Stimulated activated naive CD8-positive, alpha-beta T cell treated with anti-CD3 and anti-CD28 coated beads, Interleukin-15, amount 100 ng/mL, for 72 hours (primary cell): ENCODE results near the gene MEIG1.
"Not testable (repeated sequence)": the region's sequence is repeated elsewhere in the genome, so short reads cannot be mapped to it uniquely, and the experiment has no call there.

Experiments used
- ATAC-seq: fragments of 150-1000 bp; cut with Tn5 transposase; 2 replicates; pipeline ENCODE4 v1.10.0; 2021; ENCODE audit warnings: mild to moderate bottlenecking, moderate library complexity
- DNase-seq, 2 donors: peaks; one replicate each; pipeline ENCODE4 v3.0.0; 2021 to 2022
- H3K27ac Mint-ChIP-seq, 2 donors: one replicate each; pipeline ENCODE4 v1.8.0; 2022; ENCODE audit warnings: mild to moderate bottlenecking in 2 of 2, mixed read lengths in 2 of 2, moderate library complexity in 2 of 2
- H3K27me3 Mint-ChIP-seq: one replicate; pipeline ENCODE4 v1.8.0; 2022; ENCODE audit warnings: mixed read lengths
- H3K4me1 Mint-ChIP-seq: one replicate; pipeline ENCODE4 v1.8.0; 2022; ENCODE audit warnings: mild to moderate bottlenecking, mixed read lengths
- H3K4me3 Mint-ChIP-seq, 2 donors: one replicate each; pipeline ENCODE4 v1.8.0; 2022; ENCODE audit warnings: mild to moderate bottlenecking in 2 of 2, mixed read lengths in 2 of 2, moderate library complexity in 1 of 2
- H3K9me3 Mint-ChIP-seq, 2 donors: one replicate each; pipeline ENCODE4 v1.8.0; 2022; ENCODE audit warnings: mixed read lengths in 2 of 2

Gene MEIG1

DNA sequence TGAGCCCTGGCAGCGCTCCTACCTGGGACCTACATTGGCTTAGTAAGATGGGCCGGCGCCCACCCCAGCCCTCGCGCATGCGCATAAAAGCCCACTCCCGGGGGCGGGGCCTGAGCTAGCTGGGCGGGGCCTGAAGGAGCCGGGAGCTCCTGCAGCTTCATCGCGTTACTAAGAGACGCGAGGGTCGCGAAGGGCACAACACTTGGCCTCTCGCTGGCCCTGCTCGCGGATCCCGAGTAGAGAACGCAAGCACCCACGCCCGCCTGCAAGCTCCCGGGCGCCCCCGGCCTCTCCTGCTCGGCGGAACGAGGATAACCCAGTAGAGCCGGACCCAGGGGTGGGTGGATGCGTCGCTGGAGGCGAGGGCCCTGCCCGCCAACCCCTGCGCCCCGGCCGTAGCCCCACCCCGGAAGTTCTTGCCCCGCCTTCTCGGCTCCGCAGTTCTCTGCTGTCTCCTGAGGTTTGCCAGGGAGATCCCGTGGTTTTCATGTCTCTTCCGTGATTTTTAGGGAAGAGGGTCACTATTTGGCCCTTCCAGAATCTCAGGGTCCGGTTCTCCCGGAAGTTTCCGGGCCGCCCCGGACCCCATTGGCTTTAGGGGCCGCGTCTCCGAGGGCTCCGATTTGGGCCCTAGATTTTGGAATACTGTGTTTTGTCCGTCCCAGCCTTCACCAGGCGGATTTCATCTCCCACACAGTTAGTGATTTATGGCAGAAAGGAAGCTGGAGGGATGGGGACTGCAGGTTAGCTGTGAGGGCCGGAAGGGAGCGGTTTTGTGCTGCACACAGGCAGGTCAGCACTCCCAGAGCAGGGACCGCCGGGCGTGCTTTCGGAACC, at the start of gene MEIG1:
Gene MEIG1, plus strand, starts transcription at position 168 of the 837 bp plus-strand sequence. CDS start 7,081 bp downstream, outside the sequence.
- no peaks in the 10 kb centered on the region for H3K27me3 Mint-ChIP-seq
- ATAC-seq, result peak; percentile 90
- H3K9me3 Mint-ChIP-seq, result no peaks in the 10 kb centered on the region
- H3K4me3 Mint-ChIP-seq, result peak within 1 kb of the TSS; percentile 97 to 99
- DNase-seq, result peak; percentile 96 to 98
- peaks cover 43% of the 10 kb centered on the region for H3K4me1 Mint-ChIP-seq
- H3K27ac Mint-ChIP-seq, result peak within 1 kb of the TSS; percentile 97 to 99

GRCh38 chr10:14910953-14911352, 48.2 kb upstream of the MEIG1 start:
- Mint-ChIP-seq H3K4me3 (no peak overlapping the region), H3K27ac (no peak overlapping the region), H3K4me1 (peaks cover 18% of the 10 kb centered on the region), H3K27me3 (no peaks in the 10 kb centered on the region), H3K9me3 (peaks cover 0 to 8% of the 10 kb centered on the region in 2 donors)
- DNase-seq, result no peak
- ATAC-seq, result no peak

DNA sequence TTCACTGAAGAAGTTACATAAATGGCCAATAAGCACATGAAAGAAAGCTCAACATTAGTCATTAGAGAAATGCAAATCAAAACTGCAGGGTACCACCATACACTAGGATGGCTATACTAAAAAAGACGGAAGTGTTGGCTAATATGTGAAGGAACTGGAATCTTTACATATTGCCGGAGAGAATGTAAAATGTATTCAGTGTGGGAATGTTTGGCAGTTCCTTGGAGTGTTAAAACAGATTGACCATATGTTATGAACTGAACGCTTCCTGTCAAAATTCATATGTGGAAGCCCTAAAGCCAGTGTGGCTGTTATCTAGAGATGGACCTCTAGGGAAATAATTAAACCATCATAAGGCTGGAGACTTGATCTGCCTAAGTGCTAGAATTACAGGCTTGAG, 47.4 kb upstream of the MEIG1 start:
- no peaks in the 10 kb centered on the region for H3K27me3 Mint-ChIP-seq
- peaks cover 0 to 16% of the 10 kb centered on the region in 2 donors for H3K9me3 Mint-ChIP-seq
- peaks cover 21% of the 10 kb centered on the region for H3K4me1 Mint-ChIP-seq
- no peak overlapping the region for H3K4me3 Mint-ChIP-seq
- no peak overlapping the region for H3K27ac Mint-ChIP-seq
- DNase-seq (no peak), ATAC-seq (no peak)

DNA sequence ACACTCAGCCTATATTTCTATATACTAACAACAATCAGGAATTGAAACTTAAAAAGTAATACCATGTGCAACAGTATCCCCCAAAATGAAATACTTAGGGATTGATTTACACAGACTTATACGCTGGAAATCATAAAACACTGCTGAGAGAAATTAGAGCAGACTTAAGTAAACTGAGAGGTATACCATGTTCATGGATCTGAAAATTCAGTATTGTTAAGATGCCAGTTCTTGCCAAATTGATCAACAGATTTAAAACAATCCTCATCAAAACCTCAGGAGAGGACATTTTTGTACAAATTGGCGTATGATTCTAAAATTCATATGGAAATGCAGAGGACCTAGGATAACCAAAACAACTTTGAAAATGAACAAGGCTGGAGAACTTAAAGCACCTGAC, 42.6 kb upstream of the MEIG1 start:
- Mint-ChIP-seq H3K9me3 (peaks cover 0 to 14% of the 10 kb centered on the region in 2 donors), H3K27ac (no peak overlapping the region), H3K27me3 (no peaks in the 10 kb centered on the region), H3K4me3 (no peak overlapping the region), H3K4me1 (peaks cover 15% of the 10 kb centered on the region)
- ATAC-seq, result no peak
- DNase-seq, result no peak

- no peak overlapping the region for H3K4me3 Mint-ChIP-seq
- ATAC-seq (no peak), DNase-seq (no peak)
- no peaks in the 10 kb centered on the region for H3K27me3 Mint-ChIP-seq
- peak overlapping the region in 1 of 2 donors; percentile 4 for H3K27ac Mint-ChIP-seq
- peaks cover 15% of the 10 kb centered on the region for H3K4me1 Mint-ChIP-seq
- peaks cover 0 to 14% of the 10 kb centered on the region in 2 donors for H3K9me3 Mint-ChIP-seq
Observed at GRCh38 chr10:14917827-14918226, 41.4 kb upstream of the MEIG1 start.

DNA sequence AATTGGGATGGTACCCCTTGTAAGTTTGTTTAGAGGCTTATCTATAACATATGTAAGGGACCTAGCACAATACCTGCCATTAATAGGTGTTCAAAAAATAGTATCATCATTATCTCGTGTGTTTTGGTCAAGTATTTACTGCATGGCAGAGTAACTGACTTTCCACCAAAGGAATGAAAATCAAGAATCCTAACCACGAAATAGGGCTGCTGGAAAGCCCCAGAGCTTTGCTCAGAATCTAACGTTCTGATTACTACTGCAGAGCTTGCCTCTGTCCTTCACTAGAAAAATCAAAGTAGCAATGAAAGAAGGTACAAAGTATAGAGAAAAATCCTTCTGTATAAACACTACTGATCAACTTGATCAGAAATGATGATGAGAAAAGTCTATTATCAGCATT, 40.2 kb upstream of the MEIG1 start:
- peaks cover 0 to 11% of the 10 kb centered on the region in 2 donors for H3K9me3 Mint-ChIP-seq
- DNase-seq (no peak), ATAC-seq (no peak)
- no peak overlapping the region for H3K4me3 Mint-ChIP-seq
- no peaks in the 10 kb centered on the region for H3K27me3 Mint-ChIP-seq
- no peak overlapping the region for H3K27ac Mint-ChIP-seq
- peaks cover 15% of the 10 kb centered on the region for H3K4me1 Mint-ChIP-seq

DNA sequence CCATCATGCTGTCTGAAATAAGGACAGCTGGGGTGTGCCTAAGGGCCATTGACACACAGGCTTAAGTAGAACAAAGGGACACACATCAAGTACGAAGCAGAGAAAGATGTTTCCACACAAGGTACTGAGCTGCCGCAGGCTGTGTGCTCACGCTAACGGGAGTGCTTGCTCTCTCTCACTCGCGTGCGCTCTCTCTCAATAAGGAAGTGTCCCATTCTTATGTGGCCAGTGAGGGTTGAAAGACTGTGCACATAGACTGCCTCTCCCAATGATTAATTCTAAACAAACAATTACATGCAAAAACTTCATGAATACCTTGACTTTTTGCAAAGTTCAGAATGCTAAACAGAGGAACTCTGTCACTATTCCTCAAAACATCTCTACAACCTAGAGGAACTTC, 35.2 kb upstream of the MEIG1 start:
- ATAC-seq (no peak), DNase-seq (no peak)
- Mint-ChIP-seq H3K27me3 (no peaks in the 10 kb centered on the region), H3K9me3 (no peaks in the 10 kb centered on the region), H3K4me3 (no peak overlapping the region), H3K27ac (no peak overlapping the region), H3K4me1 (no peaks in the 10 kb centered on the region)

- no peak overlapping the region for H3K4me3 Mint-ChIP-seq
- H3K4me1 Mint-ChIP-seq, result no peaks in the 10 kb centered on the region
- H3K27me3 Mint-ChIP-seq, result no peaks in the 10 kb centered on the region
- DNase-seq (no peak), ATAC-seq (no peak)
- H3K9me3 Mint-ChIP-seq, result no peaks in the 10 kb centered on the region
- no peak overlapping the region for H3K27ac Mint-ChIP-seq
Observed at GRCh38 chr10:14925268-14925667, 33.9 kb upstream of the MEIG1 start.

DNA sequence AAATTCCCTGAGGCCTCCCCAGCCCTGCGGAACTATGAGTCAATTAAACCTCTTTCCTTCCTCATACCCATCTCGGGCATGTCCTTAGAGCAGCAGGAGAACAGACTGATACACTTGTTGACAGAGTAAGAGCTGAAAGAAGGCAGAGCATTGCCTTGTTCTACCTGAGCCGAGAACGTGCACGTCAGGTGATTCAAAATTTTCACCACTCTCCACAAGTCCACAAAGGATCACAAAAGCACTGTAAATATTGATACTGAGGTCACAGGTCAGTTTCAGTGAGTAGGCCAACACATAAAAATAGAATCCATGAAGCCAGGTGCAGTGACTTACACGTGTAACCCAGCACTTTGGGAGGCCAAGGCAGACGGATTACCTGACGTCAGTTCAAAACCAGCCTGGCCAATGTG, 33.1 kb upstream of the MEIG1 start:
- Mint-ChIP-seq H3K4me3 (no peak overlapping the region), H3K4me1 (no peaks in the 10 kb centered on the region), H3K9me3 (no peaks in the 10 kb centered on the region), H3K27ac (no peak overlapping the region), H3K27me3 (no peaks in the 10 kb centered on the region)
- ATAC-seq (no peak), DNase-seq (no peak)

DNA sequence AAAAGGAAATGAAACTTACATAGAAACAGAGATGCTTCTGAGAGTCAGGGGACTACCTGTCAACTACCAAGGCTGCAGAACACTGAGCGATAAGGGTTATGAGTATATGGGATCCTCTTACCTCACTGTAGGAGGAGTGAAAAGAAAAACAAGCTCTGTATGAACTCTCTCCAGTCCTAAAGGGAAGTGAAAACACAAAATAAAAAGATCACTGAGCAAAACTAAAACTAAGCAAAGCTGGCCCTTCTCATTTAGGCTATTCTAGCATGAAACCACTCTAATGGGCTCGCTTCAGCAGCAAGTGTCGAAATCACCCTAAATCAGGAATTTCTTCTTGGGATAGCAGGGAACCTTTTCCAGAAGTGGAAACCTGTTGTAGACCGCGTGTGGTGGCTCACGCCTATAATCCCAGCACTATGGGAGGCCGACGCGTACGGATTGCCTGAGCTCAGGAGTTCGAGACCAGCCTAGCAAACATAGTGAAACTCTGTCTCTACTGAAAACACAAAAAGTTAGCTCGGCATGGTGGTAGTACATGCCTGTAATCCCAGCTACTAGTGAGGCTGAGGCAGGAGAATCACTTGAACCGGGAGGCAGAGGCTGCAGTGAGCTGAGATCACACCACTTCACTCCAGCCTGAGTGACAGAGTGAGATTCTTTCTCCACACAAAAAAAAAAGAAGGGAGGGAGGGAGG, 32.3 kb upstream of the MEIG1 start:
- no peak for DNase-seq
- Mint-ChIP-seq H3K4me3 (no peak overlapping the region), H3K27ac (no peak overlapping the region), H3K9me3 (no peaks in the 10 kb centered on the region), H3K4me1 (no peaks in the 10 kb centered on the region), H3K27me3 (no peaks in the 10 kb centered on the region)
- no peak for ATAC-seq

GRCh38 chr10:14930610-14931009, 28.6 kb upstream of the MEIG1 start:
- Mint-ChIP-seq H3K4me1 (no peaks in the 10 kb centered on the region), H3K9me3 (no peaks in the 10 kb centered on the region), H3K27ac (no peak overlapping the region), H3K27me3 (no peaks in the 10 kb centered on the region), H3K4me3 (no peak overlapping the region)
- DNase-seq, result no peak
- no peak for ATAC-seq

- Mint-ChIP-seq H3K4me3 (no peak overlapping the region), H3K27ac (no peak overlapping the region), H3K4me1 (no peaks in the 10 kb centered on the region), H3K9me3 (no peaks in the 10 kb centered on the region), H3K27me3 (no peaks in the 10 kb centered on the region)
- no peak for ATAC-seq
- no peak for DNase-seq
Observed at GRCh38 chr10:14936584-14936983, 22.6 kb upstream of the MEIG1 start.

GRCh38 chr10:14938971-14939370, 20.2 kb upstream of the MEIG1 start:
- not testable (repeated sequence) for H3K27ac Mint-ChIP-seq, H3K4me3 Mint-ChIP-seq, H3K9me3 Mint-ChIP-seq, H3K27me3 Mint-ChIP-seq, H3K4me1 Mint-ChIP-seq
- peak in 1 of 2 donors; percentile 65 for DNase-seq
- ATAC-seq, result peak; percentile 90

DNA sequence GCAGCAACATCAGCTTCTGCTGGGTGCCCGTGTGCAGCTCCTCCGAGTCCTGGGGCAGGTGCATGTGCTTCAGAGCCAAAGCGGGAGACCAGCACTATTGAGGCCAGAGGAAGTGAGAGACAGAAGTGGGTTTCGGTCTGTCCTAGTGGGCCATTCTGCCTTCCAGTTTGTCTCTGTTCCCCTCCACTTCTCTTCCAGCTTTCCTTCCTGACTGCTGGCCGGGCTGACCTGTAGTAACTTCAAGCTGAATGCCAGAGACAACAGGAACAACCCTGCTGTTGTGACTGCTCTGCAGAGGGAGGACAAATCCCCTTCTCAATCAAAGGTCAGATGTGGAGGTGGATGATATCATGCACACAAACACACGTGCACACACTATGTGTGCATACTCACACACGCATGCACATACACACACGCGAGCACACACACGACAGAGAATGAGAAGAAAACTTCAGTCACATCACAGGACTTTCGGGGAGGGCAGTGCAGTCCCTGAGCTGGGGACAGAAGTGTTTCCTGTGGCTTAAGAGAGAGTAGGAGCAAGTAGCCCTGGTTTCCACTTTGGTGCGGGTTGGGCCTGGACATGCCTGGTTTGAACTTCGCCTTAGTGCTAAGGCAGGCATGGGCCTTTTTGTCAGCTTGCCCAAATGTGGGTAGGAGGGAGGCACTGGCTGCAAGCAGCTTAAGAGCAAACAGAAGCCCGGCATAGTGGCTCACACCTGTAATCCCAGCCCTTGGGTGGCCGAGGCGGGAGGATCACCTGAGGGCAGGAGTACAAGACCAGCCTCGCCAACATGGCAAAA, 16.8 kb upstream of the MEIG1 start:
- peak overlapping the region in 1 of 2 donors; percentile 2 for H3K27ac Mint-ChIP-seq
- H3K4me1 Mint-ChIP-seq, DNase-seq, ATAC-seq, H3K27me3 Mint-ChIP-seq, H3K9me3 Mint-ChIP-seq, H3K4me3 Mint-ChIP-seq: not testable (repeated sequence)

GRCh38 chr10:14942950-14943338, 16.2 kb upstream of the MEIG1 start:
- H3K9me3 Mint-ChIP-seq, H3K27me3 Mint-ChIP-seq, ATAC-seq, H3K4me1 Mint-ChIP-seq, DNase-seq, H3K4me3 Mint-ChIP-seq: not testable (repeated sequence)
- H3K27ac Mint-ChIP-seq, result peak overlapping the region in 1 of 2 donors; percentile 71

GRCh38 chr10:14945108-14945507, 14.1 kb upstream of the MEIG1 start:
- Mint-ChIP-seq H3K4me1 (peaks cover 11% of the 10 kb centered on the region), H3K9me3 (no peaks in the 10 kb centered on the region), H3K4me3 (no peak overlapping the region), H3K27me3 (no peaks in the 10 kb centered on the region), H3K27ac (no peak overlapping the region)
- ATAC-seq (no peak), DNase-seq (no peak)
